Effector memory CD4-positive, alpha-beta T cell (primary cell): ENCODE measurements around the gene CHD2.

Experiments used
- DNase-seq, 3 donors: peaks; one replicate each; pipeline ENCODE4 v3.0.0-alpha.2; 2020
- H3K27ac ChIP-seq: 2 replicates; pipeline ENCODE4 v1.7.0; 2013; ENCODE audit warnings: mild to moderate bottlenecking, low read length, moderate library complexity; ENCODE audit not compliant: insufficient read depth, poor library complexity, severe bottlenecking
- H3K27me3 ChIP-seq: replicated peaks from 2 replicates; pipeline ENCODE4 v1.7.0; 2013; ENCODE audit warnings: mild to moderate bottlenecking, low read length; ENCODE audit not compliant: insufficient read depth, control insufficient read depth, poor library complexity, severe bottlenecking
- H3K36me3 ChIP-seq: 2 replicates; pipeline ENCODE4 v1.7.0; 2013; ENCODE audit warnings: mild to moderate bottlenecking, low read length, moderate library complexity; ENCODE audit not compliant: control insufficient read depth, insufficient read depth
- H3K4me1 ChIP-seq: 2 replicates; pipeline ENCODE4 v1.7.0; 2013; ENCODE audit warnings: low read length, mild to moderate bottlenecking; ENCODE audit not compliant: control insufficient read depth, insufficient read depth, poor library complexity, severe bottlenecking
- H3K4me3 ChIP-seq: 2 replicates; pipeline ENCODE4 v1.7.0; 2013; ENCODE audit warnings: low read length, low read depth, mild to moderate bottlenecking; ENCODE audit not compliant: insufficient read depth, poor library complexity, severe bottlenecking
- H3K9me3 ChIP-seq: 2 replicates; pipeline ENCODE4 v1.7.0; 2013; ENCODE audit warnings: mild to moderate bottlenecking, low read length, moderate library complexity; ENCODE audit not compliant: control insufficient read depth

The CHD2 gene

GRCh38 chr15:92997821-92998220, 97.7 kb downstream of the CHD2 start:
- Histone ChIP-seq H3K4me1 (no peaks in the 10 kb centered on the region), H3K4me3 (no peak overlapping the region), H3K36me3 (peaks cover 89% of the 10 kb centered on the region), H3K9me3 (no peaks in the 10 kb centered on the region), H3K27me3 (no peaks in the 10 kb centered on the region), H3K27ac (no peak overlapping the region)
- DNase-seq: no peak

- H3K27me3 ChIP-seq: no peaks in the 10 kb centered on the region
- H3K4me1 ChIP-seq: no peaks in the 10 kb centered on the region
- H3K36me3 ChIP-seq: peaks cover 91% of the 10 kb centered on the region
- H3K4me3 ChIP-seq: no peak overlapping the region
- H3K27ac ChIP-seq: no peak overlapping the region
- H3K9me3 ChIP-seq: no peaks in the 10 kb centered on the region
- DNase-seq: no peak
Observed at GRCh38 chr15:93001156-93001555, 101.0 kb downstream of the CHD2 start.

GRCh38 chr15:93001881-93002280, 101.8 kb downstream of the CHD2 start:
- DNase-seq: no peak
- Histone ChIP-seq H3K36me3 (peaks cover 96% of the 10 kb centered on the region), H3K27ac (no peak overlapping the region)

GRCh38 chr15:93005133-93005532, 105.0 kb downstream of the CHD2 start:
- no peak overlapping the region for H3K4me3 ChIP-seq
- H3K4me1 ChIP-seq: no peaks in the 10 kb centered on the region
- no peak overlapping the region for H3K27ac ChIP-seq
- no peaks in the 10 kb centered on the region for H3K9me3 ChIP-seq
- H3K27me3 ChIP-seq: no peaks in the 10 kb centered on the region
- H3K36me3 ChIP-seq: peaks cover 97% of the 10 kb centered on the region
- no peak for DNase-seq

More at GRCh38 chr15:93001881-93002280, 101.8 kb downstream of the CHD2 start:
- H3K4me1 ChIP-seq: no peaks in the 10 kb centered on the region
- no peaks in the 10 kb centered on the region for H3K9me3 ChIP-seq
- no peak overlapping the region for H3K4me3 ChIP-seq
- no peaks in the 10 kb centered on the region for H3K27me3 ChIP-seq

GRCh38 chr15:93007994-93008393, 107.9 kb downstream of the CHD2 start:
- Histone ChIP-seq H3K36me3 (peaks cover 97% of the 10 kb centered on the region), H3K4me3 (no peak overlapping the region), H3K4me1 (no peaks in the 10 kb centered on the region), H3K27me3 (no peaks in the 10 kb centered on the region), H3K27ac (no peak overlapping the region), H3K9me3 (no peaks in the 10 kb centered on the region)
- no peak for DNase-seq

- Histone ChIP-seq H3K4me1 (no peaks in the 10 kb centered on the region), H3K36me3 (peaks cover 99% of the 10 kb centered on the region), H3K9me3 (no peaks in the 10 kb centered on the region), H3K4me3 (no peak overlapping the region), H3K27me3 (no peaks in the 10 kb centered on the region), H3K27ac (no peak overlapping the region)
- no peak for DNase-seq
Observed at GRCh38 chr15:93012786-93013185, 112.7 kb downstream of the CHD2 start.

- no peak overlapping the region for H3K27ac ChIP-seq
- H3K36me3 ChIP-seq: peaks cover 97% of the 10 kb centered on the region
- DNase-seq: no peak
- no peak overlapping the region for H3K4me3 ChIP-seq
- H3K27me3 ChIP-seq: no peaks in the 10 kb centered on the region
- H3K4me1 ChIP-seq: no peaks in the 10 kb centered on the region
- no peaks in the 10 kb centered on the region for H3K9me3 ChIP-seq
Observed at GRCh38 chr15:93017526-93017925, 117.4 kb downstream of the CHD2 start.

GRCh38 chr15:93018574-93018973, 118.5 kb downstream of the CHD2 start:
- H3K27ac ChIP-seq: no peak overlapping the region
- DNase-seq: no peak
- H3K9me3 ChIP-seq: no peaks in the 10 kb centered on the region
- peaks cover 94% of the 10 kb centered on the region for H3K36me3 ChIP-seq
- H3K4me3 ChIP-seq: no peak overlapping the region
- no peaks in the 10 kb centered on the region for H3K4me1 ChIP-seq
- H3K27me3 ChIP-seq: no peaks in the 10 kb centered on the region

- no peak overlapping the region for H3K4me3 ChIP-seq
- H3K4me1 ChIP-seq: no peaks in the 10 kb centered on the region
- no peak overlapping the region for H3K27ac ChIP-seq
- H3K27me3 ChIP-seq: no peaks in the 10 kb centered on the region
- H3K36me3 ChIP-seq: peaks cover 94% of the 10 kb centered on the region
- no peak for DNase-seq
- no peaks in the 10 kb centered on the region for H3K9me3 ChIP-seq
Observed at GRCh38 chr15:93019090-93019489, 119.0 kb downstream of the CHD2 start.

- H3K4me1 ChIP-seq: no peaks in the 10 kb centered on the region
- peaks cover 94% of the 10 kb centered on the region for H3K36me3 ChIP-seq
- H3K27me3 ChIP-seq: no peaks in the 10 kb centered on the region
- H3K27ac ChIP-seq: no peak overlapping the region
- DNase-seq: no peak
- no peaks in the 10 kb centered on the region for H3K9me3 ChIP-seq
- H3K4me3 ChIP-seq: no peak overlapping the region
Observed at GRCh38 chr15:93019971-93020370, 119.8 kb downstream of the CHD2 start.
